C4-2B (cell line): Measurements from ENCODE around the gene CCDC102B.

Source experiments
- ZFX ChIP-seq: fragments of 450-650 bp; IDR thresholded peaks from 2 replicates; pipeline ENCODE4 v1.6.1; 2017
- TF ChIP-seq, protein P1 (sequence below): fragments of 450-650 bp; conservative IDR thresholded peaks from 2 replicates; pipeline ENCODE4 v1.5.1; 2017; ENCODE audit warnings: mild to moderate bottlenecking

DNA sequence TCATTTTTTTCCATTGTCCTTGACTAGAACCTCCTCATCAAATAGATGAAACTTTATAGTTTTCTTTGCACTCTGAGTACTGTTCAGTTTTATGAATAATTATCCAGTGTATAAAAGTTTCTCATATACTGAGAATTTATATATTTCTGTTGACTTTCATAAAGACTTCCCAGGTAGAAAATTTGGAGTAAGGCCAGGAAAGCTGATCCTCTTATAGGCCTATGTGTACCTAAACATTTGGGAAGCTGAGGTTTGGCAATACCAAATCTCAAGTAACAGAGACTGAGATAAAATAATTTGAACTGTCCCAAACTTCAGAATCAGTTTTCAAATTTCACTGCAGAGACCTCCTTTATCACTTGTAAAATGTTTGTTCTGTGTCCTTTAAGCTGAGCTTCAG lies 43.4 kb downstream of the CCDC102B start:
- TF ChIP-seq, protein P1, sequence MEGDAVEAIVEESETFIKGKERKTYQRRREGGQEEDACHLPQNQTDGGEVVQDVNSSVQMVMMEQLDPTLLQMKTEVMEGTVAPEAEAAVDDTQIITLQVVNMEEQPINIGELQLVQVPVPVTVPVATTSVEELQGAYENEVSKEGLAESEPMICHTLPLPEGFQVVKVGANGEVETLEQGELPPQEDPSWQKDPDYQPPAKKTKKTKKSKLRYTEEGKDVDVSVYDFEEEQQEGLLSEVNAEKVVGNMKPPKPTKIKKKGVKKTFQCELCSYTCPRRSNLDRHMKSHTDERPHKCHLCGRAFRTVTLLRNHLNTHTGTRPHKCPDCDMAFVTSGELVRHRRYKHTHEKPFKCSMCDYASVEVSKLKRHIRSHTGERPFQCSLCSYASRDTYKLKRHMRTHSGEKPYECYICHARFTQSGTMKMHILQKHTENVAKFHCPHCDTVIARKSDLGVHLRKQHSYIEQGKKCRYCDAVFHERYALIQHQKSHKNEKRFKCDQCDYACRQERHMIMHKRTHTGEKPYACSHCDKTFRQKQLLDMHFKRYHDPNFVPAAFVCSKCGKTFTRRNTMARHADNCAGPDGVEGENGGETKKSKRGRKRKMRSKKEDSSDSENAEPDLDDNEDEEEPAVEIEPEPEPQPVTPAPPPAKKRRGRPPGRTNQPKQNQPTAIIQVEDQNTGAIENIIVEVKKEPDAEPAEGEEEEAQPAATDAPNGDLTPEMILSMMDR: no peak
- TF ChIP-seq ZFX: no peak
